ENCODE measurements around the gene VPS13D.

Gene VPS13D

GRCh38 chr1:12475101-12475500, 245.3 kb downstream of the VPS13D start:
- no peak for DNase-seq

DNA sequence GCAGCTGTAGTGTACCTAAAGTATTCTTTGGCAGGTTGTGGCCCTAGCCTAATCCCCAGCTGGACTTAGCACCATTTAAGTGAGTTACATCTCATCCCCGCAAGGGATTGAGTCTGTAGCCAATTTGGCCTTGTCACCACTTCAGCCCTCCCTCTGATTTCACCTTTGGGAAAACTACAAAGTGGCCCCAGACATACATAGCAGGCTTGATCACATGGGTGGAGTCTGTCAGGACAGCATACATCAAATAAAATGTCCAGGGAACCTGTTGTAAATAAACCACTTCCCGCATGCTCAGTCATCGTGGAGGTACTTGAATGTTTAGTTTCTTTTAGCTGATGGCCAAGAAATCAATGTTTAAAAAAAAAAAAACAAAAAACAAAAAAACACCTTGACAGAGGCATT, 245.7 kb downstream of the VPS13D start:
- DNase-seq = no peak

DNA sequence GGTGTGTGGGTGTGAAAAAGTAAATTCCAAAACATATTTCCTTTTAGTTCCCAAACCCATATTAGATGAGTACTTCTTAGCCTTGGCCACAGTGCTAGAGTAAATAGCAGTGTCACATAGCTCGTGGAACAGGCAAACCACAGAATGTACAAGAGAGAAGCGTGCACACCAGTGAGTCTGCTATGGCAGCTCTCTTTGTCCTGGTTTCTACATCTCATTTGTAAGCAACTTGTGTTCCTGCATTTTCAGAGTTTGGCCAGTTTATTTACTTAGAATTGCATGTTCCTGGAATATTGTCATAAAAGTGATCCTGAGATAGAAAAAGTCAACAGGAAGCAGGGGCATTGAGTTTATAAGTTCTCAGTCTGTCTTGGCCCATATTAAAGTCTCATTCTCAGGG, 246.1 kb downstream of the VPS13D start:
- DNase-seq = no peak

- DNase-seq = no peak
Measured at GRCh38 chr1:12477314-12477713, 247.5 kb downstream of the VPS13D start.

- no peak for DNase-seq
Measured at GRCh38 chr1:12477936-12478611, 248.2 kb downstream of the VPS13D start.

- peak; percentile 46 for DNase-seq
Measured at GRCh38 chr1:12478612-12478985, 248.8 kb downstream of the VPS13D start.

DNA sequence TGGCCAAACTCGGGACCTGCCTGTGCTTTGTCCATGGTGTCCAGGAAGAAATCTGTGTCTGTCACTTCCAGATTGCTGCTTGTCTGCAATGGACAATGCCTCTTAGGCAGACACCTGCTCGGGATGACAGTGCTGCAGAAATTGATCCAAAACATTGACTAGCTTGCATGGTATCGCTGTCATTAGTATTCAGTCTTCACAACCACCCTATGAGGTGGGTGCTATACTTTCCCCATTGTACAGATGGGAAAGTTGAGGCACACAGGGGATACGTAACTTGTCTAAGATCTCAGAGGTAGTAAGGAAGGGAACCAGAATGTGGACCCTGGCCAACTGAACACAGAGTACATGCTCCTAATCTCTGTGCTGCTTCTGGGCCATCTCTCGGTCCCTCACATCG, 249.5 kb downstream of the VPS13D start:
- no peak for DNase-seq

DNA sequence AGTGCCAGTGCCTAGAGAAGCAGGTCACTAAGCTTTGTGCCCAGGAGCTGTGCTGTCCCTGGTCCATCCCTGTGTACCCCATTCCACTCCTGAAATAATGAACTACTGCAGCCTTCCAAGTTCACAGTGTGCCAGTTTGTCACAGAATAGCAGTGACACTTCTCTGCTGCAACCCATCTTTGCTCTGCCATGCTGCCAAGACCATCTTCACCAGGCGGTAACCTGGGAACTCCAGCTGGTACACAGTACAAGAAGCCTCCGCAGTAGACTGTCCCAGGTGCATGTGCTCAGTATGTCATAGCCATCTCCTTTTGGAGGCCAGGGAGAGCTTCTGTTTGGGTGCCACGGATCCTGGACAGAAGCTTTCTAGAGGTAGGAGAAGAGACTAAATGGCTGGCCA, 250.2 kb downstream of the VPS13D start:
- no peak for DNase-seq

GRCh38 chr1:12480748-12481362, 251.0 kb downstream of the VPS13D start:
- DNase-seq = peak; percentile 17

GRCh38 chr1:12481928-12482327, 252.1 kb downstream of the VPS13D start:
- no peak for DNase-seq

DNA sequence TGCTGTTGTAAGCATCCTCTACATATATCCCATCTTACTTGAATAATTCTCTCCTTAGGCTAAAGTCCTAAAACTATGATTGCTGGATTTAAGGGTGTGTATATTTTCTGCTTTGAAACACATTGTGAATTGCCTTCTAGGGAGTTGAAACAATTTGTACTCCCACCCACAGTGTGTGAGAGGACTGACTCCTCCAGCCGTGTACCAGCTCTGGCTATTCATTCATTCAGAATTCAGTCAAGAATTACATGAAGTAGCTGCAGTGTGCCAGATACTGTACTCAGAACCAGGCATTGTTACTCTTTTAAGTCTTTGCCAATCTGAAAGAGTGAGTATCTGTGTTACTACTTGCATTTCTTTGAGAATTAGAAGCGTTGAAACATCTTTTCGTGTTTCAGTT, 253.2 kb downstream of the VPS13D start:
- no peak for DNase-seq

DNA sequence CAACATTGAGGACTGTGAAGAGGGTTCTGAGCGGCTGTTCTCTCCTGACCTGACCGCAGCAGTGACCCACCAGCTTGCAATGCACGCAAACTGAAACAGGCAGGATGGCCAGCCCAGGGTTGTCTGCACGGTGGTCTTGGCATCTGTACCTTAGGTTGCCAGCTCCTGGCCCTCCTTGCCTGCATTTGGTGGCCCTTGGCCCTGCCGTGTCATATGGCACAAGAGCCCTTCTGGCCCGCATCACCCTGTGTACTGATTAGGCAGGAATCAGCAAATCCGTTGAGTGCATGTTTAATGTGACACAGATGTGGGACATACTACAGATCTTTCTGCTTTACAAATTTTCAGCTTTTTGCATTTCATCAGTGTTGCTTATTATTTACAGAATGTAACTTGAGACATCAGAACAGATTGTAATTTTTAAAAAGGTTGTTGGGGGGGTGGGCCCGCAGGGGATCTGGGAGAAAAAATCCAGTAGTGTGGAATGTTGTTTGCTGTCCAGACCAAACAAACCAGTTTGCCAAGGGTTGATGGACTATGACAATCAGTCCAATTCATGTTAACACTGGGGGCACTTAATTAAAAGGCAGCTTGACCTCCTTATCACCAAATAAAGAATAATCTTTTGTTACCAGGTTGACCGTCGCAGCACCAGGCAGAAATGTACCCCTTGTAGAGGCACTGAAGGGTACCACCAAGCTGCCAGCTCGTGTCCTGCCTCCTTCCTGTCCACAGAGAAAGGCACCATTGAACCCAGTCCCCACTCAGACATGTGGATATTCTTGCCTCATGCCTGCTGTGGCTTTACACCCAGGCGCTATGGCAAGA, 255.6 kb downstream of the VPS13D start:
- no peak for DNase-seq

- no peak for DNase-seq
Measured at GRCh38 chr1:12486059-12486341, 256.2 kb downstream of the VPS13D start.

DNA sequence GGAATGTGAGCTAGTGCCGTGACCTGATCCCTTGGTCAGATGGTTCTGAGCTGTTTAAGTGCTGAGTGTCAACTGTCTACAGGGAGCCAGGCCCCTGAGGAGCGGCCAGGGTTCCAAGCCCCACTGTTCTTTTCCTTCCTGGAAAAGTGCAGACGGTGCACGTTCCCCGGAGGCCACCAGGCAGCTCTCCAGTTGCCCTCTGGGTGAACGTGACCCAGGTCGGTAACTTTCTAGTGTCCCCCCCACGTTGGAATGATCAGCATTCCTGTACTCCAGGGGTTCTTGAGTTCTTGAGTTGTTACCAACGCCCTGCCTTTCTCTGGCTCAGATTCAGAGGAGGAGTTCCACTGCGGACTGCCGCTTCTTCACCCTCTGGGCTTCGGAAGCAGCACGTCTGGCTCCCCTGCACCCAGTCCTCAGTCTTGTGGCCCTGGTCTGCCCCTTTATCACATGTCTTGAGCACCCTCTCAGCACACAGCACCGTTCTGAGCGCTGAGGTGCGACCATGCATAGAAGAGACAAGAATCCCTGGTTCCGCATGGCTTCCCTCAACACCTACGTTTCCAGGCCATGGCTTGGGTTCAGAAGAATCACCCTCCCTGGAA, 256.7 kb downstream of the VPS13D start:
- no peak for DNase-seq

GRCh38 chr1:12487520-12487919, 257.7 kb downstream of the VPS13D start:
- no peak for DNase-seq

GRCh38 chr1:12488666-12489354, 259.0 kb downstream of the VPS13D start:
- no peak for DNase-seq

- DNase-seq = no peak
Measured at GRCh38 chr1:12490532-12491142, 260.8 kb downstream of the VPS13D start.

DNA sequence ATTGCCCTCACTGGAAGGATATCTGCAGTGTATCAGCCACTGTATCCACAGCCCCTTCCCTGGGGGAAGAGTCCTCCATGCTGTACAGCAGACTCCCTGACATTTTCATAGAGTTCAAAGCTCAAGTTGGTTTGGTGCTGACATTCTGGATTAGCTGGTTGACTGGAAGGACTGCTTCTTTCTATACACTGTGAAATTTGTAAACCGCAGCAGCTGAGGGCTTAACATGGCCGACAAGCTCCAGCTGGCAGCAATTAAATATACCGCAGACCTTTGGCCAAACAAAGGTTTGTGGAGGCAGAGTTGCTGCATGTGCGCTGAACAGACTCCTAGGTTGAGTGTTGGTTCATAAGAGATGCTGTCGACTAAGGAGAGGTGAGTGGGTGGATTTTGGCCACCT, 261.8 kb downstream of the VPS13D start:
- DNase-seq = no peak

GRCh38 chr1:12495725-12496124, 265.9 kb downstream of the VPS13D start:
- DNase-seq = no peak

GRCh38 chr1:12496154-12496961, 266.5 kb downstream of the VPS13D start:
- no peak for DNase-seq

GRCh38 chr1:12499539-12500240, 269.9 kb downstream of the VPS13D start:
- no peak for DNase-seq

Data from CD4-positive, alpha-beta T cell treated with Interleukin-17A for 1 hour (primary cell).